HepG2 (cell line): ENCODE data around the gene HLF. TPM values are rescaled to one million over a fixed set of nuclear protein-coding genes. Genes with fewer than 3 reads are reported as not detected.
A peak's percentile ranks its signal among the peaks of the same experiment; 100 is the strongest.

Experiments
- BRD4 ChIP-seq: sonication (generic); formaldehyde crosslinking; IDR thresholded peaks from 2 replicates; pipeline ENCODE4 v1.4.0; 2020; ENCODE audit warnings: missing genetic modification reagents
- HMG20B ChIP-seq: conservative IDR thresholded peaks from 2 replicates; pipeline ENCODE4 v1.6.1; 2016; ENCODE audit warnings: missing genetic modification reagents, missing compliant biosample characterization
- IKZF1 ChIP-seq: fragments of 450-650 bp; IDR thresholded peaks from 2 replicates; pipeline ENCODE4 v1.7.1; 2016
- IRF2 ChIP-seq: IDR thresholded peaks from 2 replicates; pipeline ENCODE4 v1.6.1; 2018; ENCODE audit warnings: missing genetic modification reagents, missing compliant biosample characterization
- MIER3 ChIP-seq: IDR thresholded peaks from 2 replicates; pipeline ENCODE4 v1.6.1; 2016; ENCODE audit warnings: missing compliant biosample characterization, borderline replicate concordance
- NCOA1 ChIP-seq: sonication (generic); formaldehyde crosslinking; IDR thresholded peaks from 2 replicates; pipeline ENCODE4 v1.9.0; 2021; ENCODE audit warnings: missing genetic modification reagents
- RARA ChIP-seq: IDR thresholded peaks from 2 replicates; pipeline ENCODE4 v1.6.1; 2016; ENCODE audit warnings: missing genetic modification reagents, missing compliant biosample characterization
- XBP1 ChIP-seq: sonication (generic); formaldehyde crosslinking; IDR thresholded peaks from 2 replicates; pipeline ENCODE4 v1.5.0; 2020; ENCODE audit warnings: missing genetic modification reagents
- ZFP1 ChIP-seq: IDR thresholded peaks from 2 replicates; pipeline ENCODE4 v1.6.1; 2016
- ZNF572 ChIP-seq: sonication (generic); formaldehyde crosslinking; IDR thresholded peaks from 2 replicates; pipeline ENCODE4 v1.5.1; 2020; ENCODE audit warnings: mild to moderate bottlenecking, missing genetic modification reagents
- ZNF850 ChIP-seq: sonication (generic); formaldehyde crosslinking; conservative IDR thresholded peaks from 2 replicates; pipeline ENCODE4 v1.9.0; 2021; ENCODE audit warnings: mild to moderate bottlenecking, missing genetic modification reagents
- polyA plus RNA-seq, 8 experiments: library from polyadenylated mRNA; depleted of rRNA in 3 of 8; stranded (reverse) in 7 of 8; unstranded in 1 of 8; fragments of >200 nt; fragmentation: Illumina TruSeq in 4 of 8; extraction: Trizol in 4 of 8; gene quantifications; 2 replicates each; pipeline versions ENCODE4 v1.2.1 to v1.2.3, GENCODE V29; 2011 to 2016; ENCODE audit warnings: low read depth in 4 of 8, missing spikeins in 1 of 8, mixed read lengths in 1 of 8; ENCODE audit not compliant: insufficient read depth in 1 of 8
- total RNA-seq, 5 experiments: library from RNA; depleted of rRNA; stranded (reverse); fragments of >200 nt; fragmentation: Illumina TruSeq; extraction: Trizol; gene quantifications; 2 replicates each; pipeline ENCODE4 v1.2.3, GENCODE V29; 2016; ENCODE audit warnings: low read depth in 1 of 5
- TF ChIP-seq, protein P1 (sequence below): sonication (generic); formaldehyde crosslinking; IDR thresholded peaks from 2 replicates; pipeline ENCODE4 v1.4.0; 2020; ENCODE audit warnings: missing genetic modification reagents
- TF ChIP-seq, protein P2 (sequence below): sonication (generic); formaldehyde crosslinking; IDR thresholded peaks from 2 replicates; pipeline ENCODE4 v1.5.0; 2020; ENCODE audit warnings: mild to moderate bottlenecking, low read depth, missing genetic modification reagents, borderline replicate concordance
- TF ChIP-seq, protein P3 (sequence below): sonication (generic); formaldehyde crosslinking; IDR thresholded peaks from one replicate; pipeline ENCODE4 v1.5.1; 2020; ENCODE audit warnings: mild to moderate bottlenecking, missing genetic modification reagents; ENCODE audit errors: not compliant biosample characterization
- TF ChIP-seq, protein P4 (sequence below): IDR thresholded peaks from 2 replicates; pipeline ENCODE4 v1.6.1; 2016; ENCODE audit warnings: mild to moderate bottlenecking

The HLF gene
- total and polyA plus RNA-seq, 2 of the 13 experiments (the other 11 are each of a cell fraction or from before 2014, with no cell fraction given): 202 to 346 TPM

DNA sequence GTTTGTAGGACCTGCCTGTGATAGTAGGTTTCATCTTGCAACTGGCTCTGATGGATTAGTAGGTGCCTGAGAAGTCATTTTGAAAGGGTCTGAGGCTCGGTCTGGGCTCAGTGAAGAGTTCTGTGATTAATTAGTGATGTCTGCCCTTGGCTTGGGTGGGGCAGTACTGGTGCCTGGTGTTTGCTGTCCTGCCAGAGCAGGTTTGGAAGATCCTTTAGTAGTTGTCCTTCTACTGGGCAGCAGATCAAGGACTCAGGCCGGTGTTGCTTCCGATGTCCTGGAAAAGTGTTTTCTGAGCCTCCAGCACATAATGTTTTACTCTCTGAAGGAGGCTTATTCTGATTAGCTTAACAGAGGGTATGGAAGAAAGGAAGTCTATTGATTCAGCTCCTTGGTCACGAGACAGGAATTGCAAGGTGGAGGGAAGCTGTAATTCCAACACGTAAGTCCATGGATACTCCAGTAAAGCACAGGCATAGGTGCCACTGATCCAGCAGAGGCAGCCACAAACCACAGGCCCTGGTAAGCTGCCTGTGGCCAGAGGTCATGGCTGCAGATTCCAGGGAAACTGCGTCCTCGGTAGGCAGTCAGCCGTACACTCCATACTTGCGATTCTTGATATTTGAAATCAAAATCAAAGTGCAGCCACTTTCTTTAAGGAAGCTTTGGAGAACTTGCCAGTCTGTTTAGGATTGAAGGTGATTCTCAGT lies 18.7 kb downstream of the HLF start (continued):
- no peak for TF ChIP-seq HMG20B (CRISPR knock-in tag)
- TF ChIP-seq, protein P1, sequence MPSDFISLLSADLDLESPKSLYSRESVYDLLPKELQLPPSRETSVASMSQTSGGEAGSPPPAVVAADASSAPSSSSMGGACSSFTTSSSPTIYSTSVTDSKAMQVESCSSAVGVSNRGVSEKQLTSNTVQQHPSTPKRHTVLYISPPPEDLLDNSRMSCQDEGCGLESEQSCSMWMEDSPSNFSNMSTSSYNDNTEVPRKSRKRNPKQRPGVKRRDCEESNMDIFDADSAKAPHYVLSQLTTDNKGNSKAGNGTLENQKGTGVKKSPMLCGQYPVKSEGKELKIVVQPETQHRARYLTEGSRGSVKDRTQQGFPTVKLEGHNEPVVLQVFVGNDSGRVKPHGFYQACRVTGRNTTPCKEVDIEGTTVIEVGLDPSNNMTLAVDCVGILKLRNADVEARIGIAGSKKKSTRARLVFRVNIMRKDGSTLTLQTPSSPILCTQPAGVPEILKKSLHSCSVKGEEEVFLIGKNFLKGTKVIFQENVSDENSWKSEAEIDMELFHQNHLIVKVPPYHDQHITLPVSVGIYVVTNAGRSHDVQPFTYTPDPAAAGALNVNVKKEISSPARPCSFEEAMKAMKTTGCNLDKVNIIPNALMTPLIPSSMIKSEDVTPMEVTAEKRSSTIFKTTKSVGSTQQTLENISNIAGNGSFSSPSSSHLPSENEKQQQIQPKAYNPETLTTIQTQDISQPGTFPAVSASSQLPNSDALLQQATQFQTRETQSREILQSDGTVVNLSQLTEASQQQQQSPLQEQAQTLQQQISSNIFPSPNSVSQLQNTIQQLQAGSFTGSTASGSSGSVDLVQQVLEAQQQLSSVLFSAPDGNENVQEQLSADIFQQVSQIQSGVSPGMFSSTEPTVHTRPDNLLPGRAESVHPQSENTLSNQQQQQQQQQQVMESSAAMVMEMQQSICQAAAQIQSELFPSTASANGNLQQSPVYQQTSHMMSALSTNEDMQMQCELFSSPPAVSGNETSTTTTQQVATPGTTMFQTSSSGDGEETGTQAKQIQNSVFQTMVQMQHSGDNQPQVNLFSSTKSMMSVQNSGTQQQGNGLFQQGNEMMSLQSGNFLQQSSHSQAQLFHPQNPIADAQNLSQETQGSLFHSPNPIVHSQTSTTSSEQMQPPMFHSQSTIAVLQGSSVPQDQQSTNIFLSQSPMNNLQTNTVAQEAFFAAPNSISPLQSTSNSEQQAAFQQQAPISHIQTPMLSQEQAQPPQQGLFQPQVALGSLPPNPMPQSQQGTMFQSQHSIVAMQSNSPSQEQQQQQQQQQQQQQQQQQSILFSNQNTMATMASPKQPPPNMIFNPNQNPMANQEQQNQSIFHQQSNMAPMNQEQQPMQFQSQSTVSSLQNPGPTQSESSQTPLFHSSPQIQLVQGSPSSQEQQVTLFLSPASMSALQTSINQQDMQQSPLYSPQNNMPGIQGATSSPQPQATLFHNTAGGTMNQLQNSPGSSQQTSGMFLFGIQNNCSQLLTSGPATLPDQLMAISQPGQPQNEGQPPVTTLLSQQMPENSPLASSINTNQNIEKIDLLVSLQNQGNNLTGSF (CRISPR knock-in tag): no peak
- TF ChIP-seq, protein P2, sequence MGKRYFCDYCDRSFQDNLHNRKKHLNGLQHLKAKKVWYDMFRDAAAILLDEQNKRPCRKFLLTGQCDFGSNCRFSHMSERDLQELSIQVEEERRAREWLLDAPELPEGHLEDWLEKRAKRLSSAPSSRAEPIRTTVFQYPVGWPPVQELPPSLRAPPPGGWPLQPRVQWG (CRISPR knock-in tag): no peak
- TF ChIP-seq ZNF572 (CRISPR knock-in tag): no peak
- TF ChIP-seq ZNF850 (CRISPR knock-in tag): no peak
- TF ChIP-seq IKZF1: no peak
- TF ChIP-seq, protein P3, sequence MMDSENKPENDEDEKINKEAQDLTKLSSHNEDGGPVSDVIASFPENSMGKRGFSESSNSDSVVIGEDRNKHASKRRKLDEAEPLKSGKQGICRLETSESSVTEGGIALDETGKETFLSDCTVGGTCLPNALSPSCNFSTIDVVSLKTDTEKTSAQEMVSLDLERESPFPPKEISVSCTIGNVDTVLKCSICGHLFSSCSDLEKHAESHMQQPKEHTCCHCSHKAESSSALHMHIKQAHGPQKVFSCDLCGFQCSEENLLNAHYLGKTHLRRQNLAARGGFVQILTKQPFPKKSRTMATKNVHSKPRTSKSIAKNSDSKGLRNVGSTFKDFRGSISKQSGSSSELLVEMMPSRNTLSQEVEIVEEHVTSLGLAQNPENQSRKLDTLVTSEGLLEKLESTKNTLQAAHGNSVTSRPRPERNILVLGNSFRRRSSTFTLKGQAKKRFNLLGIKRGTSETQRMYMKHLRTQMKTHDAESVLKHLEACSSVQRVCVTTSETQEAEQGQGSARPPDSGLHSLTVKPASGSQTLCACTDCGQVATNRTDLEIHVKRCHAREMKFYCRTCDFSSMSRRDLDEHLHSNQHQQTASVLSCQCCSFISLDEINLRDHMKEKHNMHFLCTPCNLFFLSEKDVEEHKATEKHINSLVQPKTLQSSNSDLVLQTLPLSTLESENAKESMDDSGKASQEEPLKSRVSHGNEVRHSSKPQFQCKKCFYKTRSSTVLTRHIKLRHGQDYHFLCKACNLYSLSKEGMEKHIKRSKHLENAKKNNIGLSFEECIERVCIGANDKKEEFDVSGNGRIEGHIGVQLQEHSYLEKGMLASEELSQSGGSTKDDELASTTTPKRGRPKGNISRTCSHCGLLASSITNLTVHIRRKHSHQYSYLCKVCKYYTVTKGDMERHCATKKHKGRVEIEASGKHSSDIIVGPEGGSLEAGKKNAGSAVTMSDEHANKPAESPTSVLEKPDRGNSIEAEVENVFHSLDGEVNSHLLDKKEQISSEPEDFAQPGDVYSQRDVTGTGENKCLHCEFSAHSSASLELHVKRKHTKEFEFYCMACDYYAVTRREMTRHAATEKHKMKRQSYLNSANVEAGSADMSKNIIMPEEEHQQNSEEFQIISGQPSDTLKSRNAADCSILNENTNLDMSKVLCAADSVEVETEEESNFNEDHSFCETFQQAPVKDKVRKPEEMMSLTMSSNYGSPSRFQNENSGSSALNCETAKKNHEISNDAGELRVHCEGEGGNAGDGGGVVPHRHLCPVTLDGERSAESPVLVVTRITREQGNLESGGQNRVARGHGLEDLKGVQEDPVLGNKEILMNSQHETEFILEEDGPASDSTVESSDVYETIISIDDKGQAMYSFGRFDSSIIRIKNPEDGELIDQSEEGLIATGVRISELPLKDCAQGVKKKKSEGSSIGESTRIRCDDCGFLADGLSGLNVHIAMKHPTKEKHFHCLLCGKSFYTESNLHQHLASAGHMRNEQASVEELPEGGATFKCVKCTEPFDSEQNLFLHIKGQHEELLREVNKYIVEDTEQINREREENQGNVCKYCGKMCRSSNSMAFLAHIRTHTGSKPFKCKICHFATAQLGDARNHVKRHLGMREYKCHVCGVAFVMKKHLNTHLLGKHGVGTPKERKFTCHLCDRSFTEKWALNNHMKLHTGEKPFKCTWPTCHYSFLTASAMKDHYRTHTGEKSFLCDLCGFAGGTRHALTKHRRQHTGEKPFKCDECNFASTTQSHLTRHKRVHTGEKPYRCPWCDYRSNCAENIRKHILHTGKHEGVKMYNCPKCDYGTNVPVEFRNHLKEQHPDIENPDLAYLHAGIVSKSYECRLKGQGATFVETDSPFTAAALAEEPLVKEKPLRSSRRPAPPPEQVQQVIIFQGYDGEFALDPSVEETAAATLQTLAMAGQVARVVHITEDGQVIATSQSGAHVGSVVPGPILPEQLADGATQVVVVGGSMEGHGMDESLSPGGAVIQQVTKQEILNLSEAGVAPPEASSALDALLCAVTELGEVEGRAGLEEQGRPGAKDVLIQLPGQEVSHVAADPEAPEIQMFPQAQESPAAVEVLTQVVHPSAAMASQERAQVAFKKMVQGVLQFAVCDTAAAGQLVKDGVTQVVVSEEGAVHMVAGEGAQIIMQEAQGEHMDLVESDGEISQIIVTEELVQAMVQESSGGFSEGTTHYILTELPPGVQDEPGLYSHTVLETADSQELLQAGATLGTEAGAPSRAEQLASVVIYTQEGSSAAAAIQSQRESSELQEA (CRISPR knock-in tag): no peak
- 0 out of 2 replicates have a peak, but pooled peaks have one; percentile 57 for TF ChIP-seq IRF2 (CRISPR knock-in tag)
- TF ChIP-seq RARA: 0 out of 2 replicates have a peak, but pooled peaks have one; percentile 7
- TF ChIP-seq XBP1 (CRISPR knock-in tag): no peak
- TF ChIP-seq ZFP1 (CRISPR knock-in tag): no peak
- TF ChIP-seq NCOA1: no peak; the same call in 1 of the 2 replicates
- peak; percentile 39; the same call in 1 of the 2 replicates for TF ChIP-seq BRD4
- TF ChIP-seq MIER3 (CRISPR knock-in tag): no peak
- TF ChIP-seq, protein P4, sequence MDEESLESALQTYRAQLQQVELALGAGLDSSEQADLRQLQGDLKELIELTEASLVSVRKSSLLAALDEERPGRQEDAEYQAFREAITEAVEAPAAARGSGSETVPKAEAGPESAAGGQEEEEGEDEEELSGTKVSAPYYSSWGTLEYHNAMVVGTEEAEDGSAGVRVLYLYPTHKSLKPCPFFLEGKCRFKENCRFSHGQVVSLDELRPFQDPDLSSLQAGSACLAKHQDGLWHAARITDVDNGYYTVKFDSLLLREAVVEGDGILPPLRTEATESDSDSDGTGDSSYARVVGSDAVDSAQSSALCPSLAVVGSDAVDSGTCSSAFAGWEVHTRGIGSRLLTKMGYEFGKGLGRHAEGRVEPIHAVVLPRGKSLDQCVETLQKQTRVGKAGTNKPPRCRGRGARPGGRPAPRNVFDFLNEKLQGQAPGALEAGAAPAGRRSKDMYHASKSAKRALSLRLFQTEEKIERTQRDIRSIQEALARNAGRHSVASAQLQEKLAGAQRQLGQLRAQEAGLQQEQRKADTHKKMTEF (CRISPR knock-in tag): no peak
